ENCODE measurements around the gene PARD6A.

DNA sequence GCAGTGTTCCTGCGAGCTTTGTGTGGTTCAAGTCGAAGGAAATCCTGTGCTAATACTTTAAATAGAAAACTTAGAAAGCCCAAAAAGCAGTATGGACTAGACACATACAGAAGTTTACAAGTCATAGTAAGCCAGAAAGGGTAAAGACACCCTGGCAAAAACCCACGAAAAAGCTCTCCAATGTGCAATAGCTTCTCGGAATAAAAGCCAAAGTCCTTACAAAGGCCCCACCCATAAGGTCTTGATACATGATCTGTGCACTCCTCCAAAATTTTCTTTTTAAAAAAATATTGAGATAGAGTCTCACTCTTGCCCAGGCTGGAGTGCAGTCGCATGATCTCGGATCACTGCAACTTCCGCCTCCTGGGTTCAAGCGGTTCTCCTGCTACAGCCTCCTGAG is 16.2 kb downstream of the PARD6A start:
- no peak for TF ChIP-seq POLR2AphosphoS5 (IDR thresholded peaks at IDR 0.05)
- TF ChIP-seq, protein P1, sequence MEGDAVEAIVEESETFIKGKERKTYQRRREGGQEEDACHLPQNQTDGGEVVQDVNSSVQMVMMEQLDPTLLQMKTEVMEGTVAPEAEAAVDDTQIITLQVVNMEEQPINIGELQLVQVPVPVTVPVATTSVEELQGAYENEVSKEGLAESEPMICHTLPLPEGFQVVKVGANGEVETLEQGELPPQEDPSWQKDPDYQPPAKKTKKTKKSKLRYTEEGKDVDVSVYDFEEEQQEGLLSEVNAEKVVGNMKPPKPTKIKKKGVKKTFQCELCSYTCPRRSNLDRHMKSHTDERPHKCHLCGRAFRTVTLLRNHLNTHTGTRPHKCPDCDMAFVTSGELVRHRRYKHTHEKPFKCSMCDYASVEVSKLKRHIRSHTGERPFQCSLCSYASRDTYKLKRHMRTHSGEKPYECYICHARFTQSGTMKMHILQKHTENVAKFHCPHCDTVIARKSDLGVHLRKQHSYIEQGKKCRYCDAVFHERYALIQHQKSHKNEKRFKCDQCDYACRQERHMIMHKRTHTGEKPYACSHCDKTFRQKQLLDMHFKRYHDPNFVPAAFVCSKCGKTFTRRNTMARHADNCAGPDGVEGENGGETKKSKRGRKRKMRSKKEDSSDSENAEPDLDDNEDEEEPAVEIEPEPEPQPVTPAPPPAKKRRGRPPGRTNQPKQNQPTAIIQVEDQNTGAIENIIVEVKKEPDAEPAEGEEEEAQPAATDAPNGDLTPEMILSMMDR (IDR thresholded peaks at IDR 0.05), result no peak
